Pancreas (tissue), 10 donors: Measurements from ENCODE around the gene KDM4B. TPM values are rescaled to one million over a fixed set of nuclear protein-coding genes. Genes with fewer than 3 reads are reported as not detected.

Source experiments
- ATAC-seq, 4 donors: fragments of 200-7000 bp; cut with Tn5 transposase; one replicate each; pipeline versions ENCODE4 v1.8.0 to v1.9.1; 2020; ENCODE audit warnings: mild to moderate bottlenecking in 4 of 4, moderate library complexity in 4 of 4
- DNase-seq, 6 donors: peaks; one replicate each; pipeline ENCODE4 v3.0.0-alpha.2; 2020
- FAIRE-seq: peaks from 2 replicates; lab custom pipeline; 2012; peaks lifted over from hg19 to GRCh38; lab: Jason Lieb, UNC
- H3K27ac ChIP-seq, 4 donors: fragments of 200-600 bp; sonication (generic); 1 replicate in 3 of 4; 2 replicates in 1 of 4; pipeline versions ENCODE4 v1.5.0 to v1.8.0; 2020
- H3K27me3 ChIP-seq, 4 donors: fragments of 200-600 bp; one replicate each; pipeline ENCODE4 v1.8.0; 2021
- H3K36me3 ChIP-seq, 3 donors: fragments of 200-600 bp; sonication (generic) in 1 of 3; one replicate each; pipeline versions ENCODE4 v1.5.0 to v1.8.0; 2020 to 2021
- H3K4me1 ChIP-seq, 3 donors: fragments of 200-600 bp; one replicate each; pipeline ENCODE4 v1.8.0; 2021
- H3K4me3 ChIP-seq, 4 donors: fragments of 200-600 bp; sonication (generic) in 2 of 4; one replicate each; pipeline versions ENCODE4 v1.5.0 to v1.8.0; 2020 to 2021
- H3K9me3 ChIP-seq, 4 donors: fragments of 200-600 bp; one replicate each; pipeline ENCODE4 v1.8.0; 2021
- CTCF ChIP-seq, 4 donors: fragments of 200-600 bp; sonication (generic) in 3 of 4; IDR thresholded peaks; one replicate each; pipeline versions ENCODE4 v1.5.0 to v1.8.0; 2021; ENCODE audit warnings: antibody characterized with exemption in 4 of 4
- WGBS, 2 donors: extraction: QIAGEN DNeasy Blood & Tissue Kit; methylation state at CpG; one replicate each; pipeline ENCODE4 v1.1.7; 2013; 5-methylcytosine and 5-hydroxymethylcytosine counted together
- intact Hi-C, 3 donors: fragments of 100-400 bp; cut with DNase I; formaldehyde crosslinking; loops; one replicate each; pipeline versions ENCODE4 v1.11.1 to v1.14.2; 2022
- polyA plus RNA-seq, 2 donors: library from polyadenylated mRNA; stranded (reverse); fragments of 200-250 nt; gene quantifications; one replicate each; pipeline ENCODE4 v1.2.3, GENCODE V29; 2013
- total RNA-seq, 6 donors: library from RNA; stranded (reverse); fragmentation: NEBNext Ultra II Directional in 4 of 6; extraction: Animal tissue kit (Norgen Biotek cat#: 25700) in 4 of 6; gene quantifications; one replicate each; pipeline versions ENCODE4 v1.2.1 to v1.2.4, GENCODE V29; 2021 to 2023
- donor health status: healthy with polysubstance abuse.
- donor health status: DM: no; HTN: no; CAD: no; lungs with moderate emphysema.
- donor health status: DM: no; HTN: no; CAD: no.
- donor health status: control.
- donor health status: control.
- donor health status: Bipolar disorder and iron deficiency.
- donor health status: DM: yes; HTN: yes; CAD: no.
- donor health status: DM: no; HTN: no; CAD: no.
- donor health status: DM: no; HTN: no; CAD: no.
- donor health status: DM: yes; HTN: yes; CAD: no.

KDM4B gene
- total and polyA plus RNA-seq, 8 donors = 13.8 to 24.0 (median 18.5) TPM

GRCh38 chr19:5121266-5122120 lies 152.6 kb downstream of the KDM4B start:
- 87 to 90% methylated on average over 26 to 28 of the region's 28 CpGs for WGBS, 2 donors
- intact Hi-C loops = no loop called here
- peaks cover 0 to 13% (median 0%) of the 10 kb centered on the region in 3 donors for H3K36me3 ChIP-seq
- H3K27ac ChIP-seq = no peak overlapping the region
- peaks cover 5 to 9% (median 8%) of the 10 kb centered on the region in 3 donors for H3K4me1 ChIP-seq
- H3K27me3 ChIP-seq = no peaks in the 10 kb centered on the region
- FAIRE-seq (no peak), ATAC-seq (no peak), DNase-seq (no peak)
- no peak for TF ChIP-seq CTCF (IDR thresholded peaks at IDR 0.05)
- no peaks in the 10 kb centered on the region for H3K9me3 ChIP-seq
- no peak overlapping the region for H3K4me3 ChIP-seq

- no peak for TF ChIP-seq CTCF (IDR thresholded peaks at IDR 0.05)
- DNase-seq = no peak
- no peaks in the 10 kb centered on the region for H3K27me3 ChIP-seq
- intact Hi-C loops = no loop called here
- H3K36me3 ChIP-seq = peaks cover 0 to 13% (median 0%) of the 10 kb centered on the region in 3 donors
- 77 to 80% methylated on average over 4 of the region's 4 CpGs for WGBS, 2 donors
- no peak for FAIRE-seq
- no peak overlapping the region for H3K4me3 ChIP-seq
- ATAC-seq = no peak
- peaks cover 11 to 14% (median 14%) of the 10 kb centered on the region in 3 donors for H3K4me1 ChIP-seq
- H3K9me3 ChIP-seq = no peaks in the 10 kb centered on the region
- H3K27ac ChIP-seq = no peak overlapping the region
Observed at GRCh38 chr19:5122121-5122400, 153.1 kb downstream of the KDM4B start.

- intact Hi-C loops = no loop called here
- no peak for TF ChIP-seq CTCF (IDR thresholded peaks at IDR 0.05)
- H3K36me3 ChIP-seq = peaks cover 0 to 13% (median 0%) of the 10 kb centered on the region in 3 donors
- H3K9me3 ChIP-seq = no peaks in the 10 kb centered on the region
- no peak for ATAC-seq
- no peak overlapping the region for H3K27ac ChIP-seq
- H3K4me1 ChIP-seq = peaks cover 19 to 22% (median 22%) of the 10 kb centered on the region in 3 donors
- no peak for DNase-seq
- no peak for FAIRE-seq
- H3K27me3 ChIP-seq = no peaks in the 10 kb centered on the region
- H3K4me3 ChIP-seq = no peak overlapping the region
- 91 to 96% methylated on average over 30 of the region's 30 CpGs for WGBS, 2 donors
Observed at GRCh38 chr19:5122671-5123409, 153.9 kb downstream of the KDM4B start.

- Histone ChIP-seq H3K36me3 (peaks cover 0 to 13% (median 0%) of the 10 kb centered on the region in 3 donors), H3K27ac (no peak overlapping the region), H3K4me3 (no peak overlapping the region), H3K4me1 (peaks cover 24 to 28% (median 27%) of the 10 kb centered on the region in 3 donors), H3K9me3 (no peaks in the 10 kb centered on the region), H3K27me3 (no peaks in the 10 kb centered on the region)
- FAIRE-seq = no peak
- 90 to 92% methylated on average over 11 of the region's 11 CpGs for WGBS, 2 donors
- DNase-seq = no peak
- intact Hi-C loops = no loop called here
- no peak for TF ChIP-seq CTCF (IDR thresholded peaks at IDR 0.05)
- no peak for ATAC-seq
Observed at GRCh38 chr19:5123646-5124045, 154.7 kb downstream of the KDM4B start.
